Mesenchymal stem cell (in vitro differentiated cells and primary cell): ENCODE measurements around the gene RCAN1.

Experiments used
- DNase-seq: peaks from one replicate; pipeline ENCODE4 v3.0.0-alpha.2; 2013
- H2AFZ ChIP-seq: one replicate; pipeline ENCODE4 v1.6.1; 2013; ENCODE audit warnings: low read depth, mild to moderate bottlenecking, control low read depth, inconsistent platforms, low read length, moderate library complexity
- H2AK5ac ChIP-seq: 2 replicates; pipeline ENCODE4 v1.6.1; 2013; ENCODE audit warnings: low read length, moderate library complexity, mild to moderate bottlenecking, inconsistent platforms; ENCODE audit not compliant: severe bottlenecking
- H2BK120ac ChIP-seq: one replicate; pipeline ENCODE4 v1.6.1; 2013; ENCODE audit warnings: low read depth, mild to moderate bottlenecking, inconsistent platforms, low read length, moderate library complexity
- H2BK12ac ChIP-seq, 2 experiments: one replicate each; pipeline ENCODE4 v1.6.1; 2013; ENCODE audit warnings: inconsistent platforms in 2 of 2, low read length in 2 of 2, mild to moderate bottlenecking in 2 of 2, moderate library complexity in 2 of 2, control low read depth in 1 of 2
- H2BK15ac ChIP-seq: one replicate; pipeline ENCODE4 v1.6.1; 2013; ENCODE audit warnings: mild to moderate bottlenecking, low read depth, inconsistent platforms; ENCODE audit not compliant: poor library complexity, severe bottlenecking
- H2BK5ac ChIP-seq: 2 replicates; pipeline ENCODE4 v1.6.1; 2013; ENCODE audit warnings: low read depth, mild to moderate bottlenecking, low read length, control low read depth, inconsistent platforms; ENCODE audit not compliant: poor library complexity, severe bottlenecking
- H3K14ac ChIP-seq, 2 experiments: one replicate each; pipeline ENCODE4 v1.6.1; 2013; ENCODE audit warnings: inconsistent platforms in 2 of 2, low read length in 2 of 2, control low read depth in 1 of 2, mild to moderate bottlenecking in 1 of 2, moderate library complexity in 1 of 2
- H3K18ac ChIP-seq, 2 experiments: one replicate each; pipeline ENCODE4 v1.6.1; 2013; ENCODE audit warnings: inconsistent platforms in 2 of 2, low read length in 2 of 2, control low read depth in 1 of 2, low read depth in 1 of 2, mild to moderate bottlenecking in 1 of 2
- H3K23ac ChIP-seq, 2 experiments: one replicate each; pipeline ENCODE4 v1.6.1; 2013; ENCODE audit warnings: inconsistent platforms in 2 of 2, low read length in 2 of 2, mild to moderate bottlenecking in 2 of 2, moderate library complexity in 2 of 2, control low read depth in 1 of 2
- H3K27ac ChIP-seq: 2 replicates; pipeline ENCODE4 v1.5.1; 2013; ENCODE audit warnings: mild to moderate bottlenecking, moderate library complexity, low read length, control low read depth, inconsistent platforms; ENCODE audit not compliant: poor library complexity, severe bottlenecking
- H3K27me3 ChIP-seq, 2 experiments: 2 replicates each; pipeline versions ENCODE4 v1.6.1 to v1.7.0; 2013; ENCODE audit warnings: low read length in 2 of 2, mild to moderate bottlenecking in 2 of 2, moderate library complexity in 2 of 2, control low read depth in 1 of 2, inconsistent platforms in 1 of 2; ENCODE audit not compliant: control insufficient read depth in 1 of 2, insufficient read depth in 1 of 2
- H3K36me3 ChIP-seq, 2 experiments: 2 replicates each; pipeline versions ENCODE4 v1.6.1 to v1.7.0; 2013; ENCODE audit warnings: low read length in 2 of 2, control low read depth in 1 of 2, inconsistent platforms in 1 of 2, low read depth in 1 of 2, mild to moderate bottlenecking in 1 of 2; ENCODE audit not compliant: insufficient read depth in 2 of 2, control insufficient read depth in 1 of 2
- H3K4ac ChIP-seq, 2 experiments: one replicate each; pipeline ENCODE4 v1.6.1; 2013; ENCODE audit warnings: inconsistent platforms in 2 of 2, low read length in 2 of 2, mild to moderate bottlenecking in 2 of 2, moderate library complexity in 2 of 2, control low read depth in 1 of 2, low read depth in 1 of 2
- H3K4me1 ChIP-seq: 2 replicates; pipeline ENCODE4 v1.6.1; 2013; ENCODE audit warnings: low read depth, low read length, control low read depth; ENCODE audit not compliant: control insufficient read depth, insufficient read depth
- H3K4me2 ChIP-seq: 2 replicates; pipeline ENCODE4 v1.6.1; 2013; ENCODE audit warnings: low read length, mild to moderate bottlenecking, inconsistent platforms; ENCODE audit not compliant: poor library complexity, severe bottlenecking
- H3K4me3 ChIP-seq, 2 experiments: 2 replicates each; pipeline versions ENCODE4 v1.5.1 to v1.7.0; 2013; ENCODE audit warnings: low read length in 2 of 2, mild to moderate bottlenecking in 2 of 2, control low read depth in 1 of 2, low read depth in 1 of 2; ENCODE audit not compliant: insufficient read depth in 1 of 2
- H3K79me1 ChIP-seq: replicated peaks from 2 replicates; pipeline ENCODE4 v1.6.1; 2013; ENCODE audit warnings: mild to moderate bottlenecking, control low read depth, low read length, inconsistent platforms; ENCODE audit not compliant: poor library complexity, severe bottlenecking
- H3K9ac ChIP-seq: 2 replicates; pipeline ENCODE4 v1.7.0; 2013; ENCODE audit warnings: mild to moderate bottlenecking, low read length, moderate library complexity
- H3K9me3 ChIP-seq: 2 replicates; pipeline ENCODE4 v1.7.0; 2013; ENCODE audit warnings: mild to moderate bottlenecking, low read length; ENCODE audit not compliant: control insufficient read depth
- H4K8ac ChIP-seq: one replicate; pipeline ENCODE4 v1.6.1; 2013; ENCODE audit warnings: inconsistent platforms, mild to moderate bottlenecking, low read length, moderate library complexity
- H4K91ac ChIP-seq: one replicate; pipeline ENCODE4 v1.6.1; 2013; ENCODE audit warnings: mild to moderate bottlenecking, low read length, inconsistent platforms
- WGBS: methylation state at CpG from one replicate; pipeline ENCODE4 v1.1.7; 2013; ENCODE audit warnings: mixed read lengths; 5-methylcytosine and 5-hydroxymethylcytosine counted together

The RCAN1 gene

GRCh38 chr21:34534522-34534921 lies 80.4 kb downstream of the RCAN1 start:
- Histone ChIP-seq H3K9ac (no peak overlapping the region), H2BK120ac (no peak overlapping the region), H2AFZ (no peak overlapping the region), H3K4me3 (no peak overlapping the region), H3K79me1 (peaks cover 24% of the 10 kb centered on the region), H3K4me1 (peaks cover 25% of the 10 kb centered on the region), H3K4me2 (no peak overlapping the region), H4K91ac (no peak overlapping the region), H3K36me3 (no peaks in the 10 kb centered on the region), H3K9me3 (no peaks in the 10 kb centered on the region), H2BK15ac (no peak overlapping the region), H2AK5ac (peak overlapping the region; percentile 93), H3K23ac (no peak overlapping the region), H3K14ac (no peak overlapping the region), H3K27ac (peak overlapping the region; percentile 27), H3K27me3 (no peaks in the 10 kb centered on the region), H2BK12ac (peak overlapping the region; percentile 14 to 66), H3K4ac (peak overlapping the region; percentile 9 to 73), H2BK5ac (no peak overlapping the region), H3K18ac (peak overlapping the region; percentile 1 to 3), H4K8ac (no peak overlapping the region)
- 92% methylated on average over 4 of the region's 4 CpGs for WGBS
- no peak for DNase-seq

DNA sequence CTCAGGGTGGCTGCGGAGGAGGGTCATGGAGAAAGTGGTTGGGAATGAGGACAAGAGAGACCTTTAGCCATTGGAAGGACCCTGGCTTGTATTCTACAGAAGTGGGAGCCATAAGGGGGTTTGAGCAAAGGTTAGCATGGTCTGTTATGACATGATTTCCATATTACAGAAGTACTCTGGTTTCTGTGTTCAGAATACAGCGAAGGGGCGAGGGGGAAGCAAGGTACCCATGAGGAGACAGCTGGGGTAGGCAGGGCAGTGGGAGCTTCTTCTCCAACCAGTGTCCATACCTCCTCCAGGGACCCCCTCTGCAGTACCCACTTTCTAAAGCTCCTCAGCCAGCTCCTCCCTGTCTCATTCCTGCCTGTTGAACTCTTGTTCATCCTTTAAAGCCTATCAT lies 81.0 kb downstream of the RCAN1 start:
- no peak overlapping the region for H3K4ac ChIP-seq
- 97% methylated on average over 3 of the region's 3 CpGs for WGBS

DNA sequence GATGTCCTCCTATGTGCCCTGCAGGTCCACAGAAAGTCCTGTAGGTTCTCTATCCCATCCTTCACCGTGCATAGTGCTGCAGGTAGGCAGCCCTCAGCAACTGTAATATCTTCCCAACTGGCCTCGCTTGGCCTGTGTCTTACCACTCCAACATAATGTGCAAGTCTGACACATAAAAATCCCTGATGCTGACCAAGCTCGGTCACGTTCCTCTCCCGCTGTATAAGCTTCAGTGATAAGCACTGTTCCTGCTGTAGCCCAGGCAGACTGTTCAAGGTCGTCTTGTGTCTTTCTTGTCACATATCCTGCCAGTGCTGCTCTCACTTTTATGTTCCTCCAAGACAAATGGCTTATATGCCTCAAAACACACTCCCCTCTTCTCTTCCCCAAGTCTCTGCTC lies 83.5 kb downstream of the RCAN1 start:
- H2BK5ac ChIP-seq, result no peak overlapping the region
- H3K4me3 ChIP-seq, result no peak overlapping the region
- no peak overlapping the region for H3K18ac ChIP-seq
- H2BK120ac ChIP-seq, result no peak overlapping the region
- peaks cover 19% of the 10 kb centered on the region for H3K79me1 ChIP-seq
- 67% methylated on average over 6 of the region's 6 CpGs for WGBS
- H3K4ac ChIP-seq, result no peak overlapping the region
- H2AFZ ChIP-seq, result no peak overlapping the region
- H3K27me3 ChIP-seq, result no peaks in the 10 kb centered on the region
- H2BK15ac ChIP-seq, result no peak overlapping the region
- H4K8ac ChIP-seq, result no peak overlapping the region
- H2AK5ac ChIP-seq, result peak overlapping the region; percentile 82
- no peak overlapping the region for H3K14ac ChIP-seq
- peaks cover 15% of the 10 kb centered on the region for H3K4me1 ChIP-seq
- no peak overlapping the region for H3K9ac ChIP-seq
- peak overlapping the region; percentile 14 to 68 for H2BK12ac ChIP-seq
- H3K23ac ChIP-seq, result no peak overlapping the region
- no peak overlapping the region for H4K91ac ChIP-seq
- H3K9me3 ChIP-seq, result no peaks in the 10 kb centered on the region
- peak overlapping the region; percentile 75 for H3K27ac ChIP-seq
- H3K36me3 ChIP-seq, result no peaks in the 10 kb centered on the region
- DNase-seq, result no peak
- no peak overlapping the region for H3K4me2 ChIP-seq

More for the DNA sequence above, 81.0 kb downstream of the RCAN1 start:
- Histone ChIP-seq H3K27me3 (no peaks in the 10 kb centered on the region), H3K14ac (no peak overlapping the region), H2BK12ac (no peak overlapping the region), H2AK5ac (peak overlapping the region; percentile 81), H3K79me1 (peaks cover 24% of the 10 kb centered on the region), H3K4me2 (no peak overlapping the region), H3K9me3 (no peaks in the 10 kb centered on the region), H3K36me3 (no peaks in the 10 kb centered on the region), H2BK15ac (no peak overlapping the region), H3K9ac (no peak overlapping the region), H2AFZ (no peak overlapping the region), H4K8ac (no peak overlapping the region), H3K23ac (no peak overlapping the region), H4K91ac (no peak overlapping the region), H3K18ac (no peak overlapping the region), H3K4me3 (no peak overlapping the region), H3K27ac (no peak overlapping the region), H2BK5ac (no peak overlapping the region), H3K4me1 (peaks cover 25% of the 10 kb centered on the region), H2BK120ac (no peak overlapping the region)
- no peak for DNase-seq

DNA sequence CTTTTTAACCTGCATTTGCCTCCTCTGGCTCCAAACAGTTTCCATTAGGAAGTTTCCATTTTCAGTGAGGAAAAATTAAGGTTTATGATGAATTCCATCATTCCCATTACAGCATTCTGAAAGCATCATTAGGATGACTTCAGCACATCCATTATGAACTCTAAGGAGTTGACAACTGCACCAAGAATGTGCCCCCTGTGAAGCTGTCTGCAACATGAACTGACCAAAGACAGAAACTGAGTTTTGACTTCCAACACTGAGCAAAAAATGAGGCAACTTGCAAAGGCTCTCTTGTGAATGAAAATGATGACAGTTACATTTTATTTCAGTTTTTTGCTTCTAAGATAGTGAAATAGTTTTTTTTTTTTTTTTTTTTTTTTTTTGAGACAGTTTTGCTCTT lies 84.7 kb downstream of the RCAN1 start:
- no peak overlapping the region for H2BK15ac ChIP-seq
- no peak overlapping the region for H3K4me3 ChIP-seq
- peaks cover 19% of the 10 kb centered on the region for H3K79me1 ChIP-seq
- H3K14ac ChIP-seq, result no peak overlapping the region
- no peak overlapping the region for H2AFZ ChIP-seq
- H3K18ac ChIP-seq, result no peak overlapping the region
- H4K8ac ChIP-seq, result no peak overlapping the region
- H3K4ac ChIP-seq, result no peak overlapping the region
- DNase-seq, result peak; percentile 74
- H3K36me3 ChIP-seq, result no peaks in the 10 kb centered on the region
- H2BK12ac ChIP-seq, result no peak overlapping the region
- H2BK5ac ChIP-seq, result no peak overlapping the region
- no peak overlapping the region for H3K23ac ChIP-seq
- peaks cover 13% of the 10 kb centered on the region for H3K4me1 ChIP-seq
- H3K27me3 ChIP-seq, result no peaks in the 10 kb centered on the region
- H3K9ac ChIP-seq, result no peak overlapping the region
- H3K4me2 ChIP-seq, result no peak overlapping the region
- no peaks in the 10 kb centered on the region for H3K9me3 ChIP-seq
- H3K27ac ChIP-seq, result peak overlapping the region; percentile 85
- H2AK5ac ChIP-seq, result no peak overlapping the region
- H4K91ac ChIP-seq, result no peak overlapping the region
- no peak overlapping the region for H2BK120ac ChIP-seq
